HCT116 (cell line): ENCODE measurements around the gene SAMD14. TPM values are rescaled to one million over a fixed set of nuclear protein-coding genes. Genes with fewer than 3 reads are reported as not detected.

ENCODE experiments used
- ATAC-seq: fragments of 200-7000 bp; cut with Tn5 transposase; 2 replicates; pipeline ENCODE4 v1.9.1; 2020; ENCODE audit warnings: mild to moderate bottlenecking, moderate library complexity
- BruUV-seq: library from RNA; stranded (reverse); fragments of 400-500 nt; replicated peaks from 2 replicates; lab custom pipeline; 2021; lab: Mats Ljungman, UMichigan
- CTCF ChIA-PET: fragments of 300-600 bp; sonication (Branson Sonifier 250); formaldehyde crosslinking; loops from one replicate; lab custom pipeline; 2021; ENCODE audit warnings: antibody characterized with exemption; lab: Charles Lee
- POLR2A ChIA-PET: fragments of 300-600, 350-600 bp; sonication (Branson Sonifier 250); formaldehyde crosslinking; loops from one replicate; lab custom pipeline; 2021; ENCODE audit warnings: antibody characterized with exemption; lab: Charles Lee
- RAD21 ChIA-PET, 2 experiments: fragments of 300-600 bp; sonication (Branson Sonifier 250); formaldehyde crosslinking; loops; one replicate each; lab custom pipeline; 2023; ENCODE audit warnings: low total read pairs in 2 of 2; ENCODE audit not compliant: uncharacterized antibody in 2 of 2, unreplicated experiment in 2 of 2, low non-redundant PET in 1 of 2; lab: Charles Lee
- DNase-seq: peaks from one replicate; pipeline ENCODE4 v3.0.0-alpha.2; 2010; ENCODE audit warnings: low read depth, low spot score
- H2AFZ ChIP-seq: fragments of 200-600 bp; shearing (Covaris generic), sonication (generic); 2 replicates; pipeline ENCODE4 v1.6.1; 2017; ENCODE audit warnings: low read depth, mixed run types, mixed read lengths, antibody characterized with exemption, low read length; ENCODE audit not compliant: poor library complexity, severe bottlenecking
- H3K27ac ChIP-seq: 2 replicates; pipeline ENCODE4 v1.5.1; 2012; ENCODE audit warnings: low read depth, low read length
- H3K27me3 ChIP-seq: fragments of 200-600 bp; sonication (generic); 2 replicates; pipeline ENCODE4 v1.6.1; 2016; ENCODE audit warnings: mixed run types, low read length, mixed read lengths; ENCODE audit not compliant: insufficient read depth
- H3K36me3 ChIP-seq, 2 experiments: fragments of 200-500 bp in 1 of 2; fragments of 200-600 bp in 1 of 2; sonication (Bioruptor generic) in 1 of 2; sonication (generic) in 1 of 2; 2 replicates each; pipeline versions ENCODE4 v1.5.1 to v1.6.1; 2014 to 2016; ENCODE audit warnings: low read length in 2 of 2, inconsistent platforms in 1 of 2, mixed read lengths in 1 of 2, mixed run types in 1 of 2; ENCODE audit not compliant: insufficient read depth in 2 of 2, control insufficient read depth in 1 of 2
- H3K4me1 ChIP-seq, 2 experiments: fragments of 200-600 bp in 1 of 2; sonication (generic) in 1 of 2; 2 replicates each; pipeline versions ENCODE4 v1.5.1 to v1.6.1; 2012 to 2017; ENCODE audit warnings: low read length in 2 of 2, inconsistent platforms in 1 of 2, mild to moderate bottlenecking in 1 of 2, mixed read lengths in 1 of 2, mixed run types in 1 of 2, moderate library complexity in 1 of 2; ENCODE audit not compliant: insufficient read depth in 2 of 2, control insufficient read depth in 1 of 2
- H3K4me2 ChIP-seq: fragments of 200-600 bp; sonication (generic); 2 replicates; pipeline ENCODE4 v1.6.1; 2017; ENCODE audit warnings: mixed run types, low read length, mixed read lengths
- H3K4me3 ChIP-seq, 2 experiments: fragments of 200-600 bp in 1 of 2; sonication (generic) in 1 of 2; replicated peaks in 1 of 2; 2 replicates each; pipeline ENCODE4 v1.5.1; 2011 to 2016; ENCODE audit warnings: low read length in 2 of 2, control low read depth in 1 of 2, low read depth in 1 of 2, mild to moderate bottlenecking in 1 of 2, mixed read lengths in 1 of 2, mixed run types in 1 of 2
- H3K79me2 ChIP-seq: fragments of 200-600 bp; sonication (generic); 2 replicates; pipeline ENCODE4 v1.6.1; 2017; ENCODE audit warnings: mild to moderate bottlenecking, mixed run types, low read length, moderate library complexity, mixed read lengths; ENCODE audit not compliant: insufficient read depth
- H3K9ac ChIP-seq: fragments of 200-600 bp; sonication (generic); 2 replicates; pipeline ENCODE4 v1.6.1; 2016; ENCODE audit warnings: low read length, mixed read lengths
- H3K9me2 ChIP-seq: fragments of 200-600 bp; sonication (generic), shearing (Covaris generic); 2 replicates; pipeline ENCODE4 v1.6.1; 2017; ENCODE audit warnings: mixed run types, mild to moderate bottlenecking, moderate library complexity; ENCODE audit not compliant: insufficient read depth
- H3K9me3 ChIP-seq, 2 experiments: fragments of 200-500 bp in 1 of 2; fragments of 200-600 bp in 1 of 2; sonication (Bioruptor generic) in 1 of 2; sonication (generic) in 1 of 2; 2 replicates each; pipeline ENCODE4 v1.6.1; 2014 to 2017; ENCODE audit warnings: low read length in 2 of 2, mixed read lengths in 2 of 2, inconsistent platforms in 1 of 2, low read depth in 1 of 2, mild to moderate bottlenecking in 1 of 2, mixed run types in 1 of 2, moderate library complexity in 1 of 2; ENCODE audit not compliant: control insufficient read depth in 1 of 2, insufficient read depth in 1 of 2
- H4K20me1 ChIP-seq: fragments of 200-600 bp; sonication (generic), shearing (Covaris generic); 2 replicates; pipeline ENCODE4 v1.6.1; 2017; ENCODE audit warnings: mixed run types, mild to moderate bottlenecking, moderate library complexity; ENCODE audit not compliant: insufficient read depth
- ATF3 ChIP-seq: IDR thresholded peaks from 2 replicates; pipeline ENCODE4 v1.6.1; 2012
- CEBPB ChIP-seq: IDR thresholded peaks from 2 replicates; pipeline ENCODE4 v1.6.1; 2012; ENCODE audit warnings: low read depth
- CTCF ChIP-seq, 3 experiments: fragments of 200-600 bp in 1 of 3; sonication (generic) in 1 of 3; IDR thresholded peaks in 2 of 3; conservative IDR thresholded peaks in 1 of 3; 2 replicates each; pipeline ENCODE4 v1.5.1; 2012 to 2017; ENCODE audit warnings: low read depth in 2 of 3, low read length in 2 of 3, antibody characterized with exemption in 1 of 3, borderline replicate concordance in 1 of 3, control low read depth in 1 of 3, mild to moderate bottlenecking in 1 of 3, mixed read lengths in 1 of 3, mixed run types in 1 of 3, moderate library complexity in 1 of 3; ENCODE audit not compliant: insufficient read depth in 1 of 3
- EGR1 ChIP-seq: IDR thresholded peaks from 2 replicates; pipeline ENCODE4 v1.6.1; 2012; ENCODE audit warnings: low read depth
- ELF1 ChIP-seq: IDR thresholded peaks from 2 replicates; pipeline ENCODE4 v1.6.1; 2012; ENCODE audit warnings: low read depth, borderline replicate concordance
- JUND ChIP-seq: IDR thresholded peaks from 2 replicates; pipeline ENCODE4 v1.6.1; 2012
- POLR2A ChIP-seq: IDR thresholded peaks from 2 replicates; pipeline ENCODE4 v1.7.0; 2011; ENCODE audit warnings: borderline replicate concordance; ENCODE audit not compliant: insufficient read depth, insufficient read length; ENCODE audit errors: extremely low read depth
- POLR2AphosphoS5 ChIP-seq: IDR thresholded peaks from 2 replicates; pipeline ENCODE4 v1.6.1; 2011; ENCODE audit warnings: mild to moderate bottlenecking, low read depth, low read length, moderate library complexity
- RAD21 ChIP-seq: IDR thresholded peaks from 2 replicates; pipeline ENCODE4 v1.6.1; 2012; ENCODE audit warnings: low read depth, mild to moderate bottlenecking
- REST ChIP-seq: IDR thresholded peaks from 2 replicates; pipeline ENCODE4 v1.6.1; 2012; ENCODE audit warnings: low read depth
- SIN3A ChIP-seq: IDR thresholded peaks from 2 replicates; pipeline ENCODE4 v1.6.1; 2012; ENCODE audit warnings: low read depth
- SRF ChIP-seq: IDR thresholded peaks from 2 replicates; pipeline ENCODE4 v1.6.1; 2012; ENCODE audit warnings: low read depth
- YY1 ChIP-seq: IDR thresholded peaks from 2 replicates; pipeline ENCODE4 v1.6.1; 2011; ENCODE audit warnings: low read length, low read depth, moderate library complexity, mild to moderate bottlenecking; ENCODE audit not compliant: insufficient replicate concordance; ENCODE audit errors: extremely low read depth
- ZFX ChIP-seq: fragments of 450-650 bp; IDR thresholded peaks from 2 replicates; pipeline ENCODE4 v1.6.1; 2017
- ZNF274 ChIP-seq: fragments of 200-500 bp; sonication (Bioruptor generic); IDR thresholded peaks from 2 replicates; pipeline ENCODE4 v1.6.1; 2014; ENCODE audit warnings: mild to moderate bottlenecking, low read depth, low read length, inconsistent platforms
- intact Hi-C: fragments of 100-400 bp; cut with micrococcal nuclease; formaldehyde crosslinking; loops from 2 replicates; pipeline ENCODE4 v1.10.0; 2022
- total RNA-seq: library from RNA; stranded (reverse); gene quantifications from one replicate; pipeline ENCODE4 v1.2.1, GENCODE V29; 2021; ENCODE audit not compliant: unreplicated experiment
- TF ChIP-seq, protein P1 (sequence below): IDR thresholded peaks from 2 replicates; pipeline ENCODE4 v1.6.1; 2011; ENCODE audit warnings: mild to moderate bottlenecking, low read length, moderate library complexity; ENCODE audit not compliant: insufficient replicate concordance; ENCODE audit errors: extremely low read depth
- TF ChIP-seq, protein P2 (sequence below): IDR thresholded peaks from 2 replicates; pipeline ENCODE4 v1.6.1; 2012

SAMD14 gene
- total RNA-seq, 1 experiment from 2014 or later = 1.5 TPM

GRCh38 chr17:50151041-50151936 lies 21.3 kb upstream of the SAMD14 start:
- Histone ChIP-seq H3K27ac (peak overlapping the region; percentile 89), H3K4me1 (peaks cover 43 to 69% of the 10 kb centered on the region in 2 experiments), H3K9me2 (no peaks in the 10 kb centered on the region), H3K79me2 (peaks cover 45% of the 10 kb centered on the region), H3K4me2 (peak overlapping the region; percentile 92), H2AFZ (no peak overlapping the region), H3K36me3 (peaks cover 6 to 16% of the 10 kb centered on the region in 2 experiments; a peak in 3 of 4 replicates), H3K9ac (peak overlapping the region; percentile 74), H4K20me1 (no peaks in the 10 kb centered on the region), H3K4me3 (peak overlapping the region; percentile 76 to 97), H3K9me3 (no peaks in the 10 kb centered on the region), H3K27me3 (no peaks in the 10 kb centered on the region)
- ChIA-PET RAD21 (interaction anchor here (0.7 to 1.7 kb wide), 5 partner anchors 10 to 49 kb away, joined by 4 to 8 read pairs (median 5); no protein-coding TSS in a partner anchor), CTCF (interaction anchor here (0.6 to 2.6 kb wide), 22 partner anchors 10 to 246 kb away, joined by 3 to 31 read pairs (median 5); partner anchors contain the start of genes LRRC59 and TMEM92), POLR2A (interaction anchor here (0.6 to 2.5 kb wide), 17 partner anchors 9 to 153 kb away, joined by 3 to 22 read pairs (median 4); partner anchors contain the start of gene SGCA)
- peak; percentile 67 for ATAC-seq
- TSS peak; percentile 86 for BruUV-seq
- intact Hi-C loops = no loop called here
- DNase-seq = peak; percentile 85
- TF ChIP-seq, protein P1, sequence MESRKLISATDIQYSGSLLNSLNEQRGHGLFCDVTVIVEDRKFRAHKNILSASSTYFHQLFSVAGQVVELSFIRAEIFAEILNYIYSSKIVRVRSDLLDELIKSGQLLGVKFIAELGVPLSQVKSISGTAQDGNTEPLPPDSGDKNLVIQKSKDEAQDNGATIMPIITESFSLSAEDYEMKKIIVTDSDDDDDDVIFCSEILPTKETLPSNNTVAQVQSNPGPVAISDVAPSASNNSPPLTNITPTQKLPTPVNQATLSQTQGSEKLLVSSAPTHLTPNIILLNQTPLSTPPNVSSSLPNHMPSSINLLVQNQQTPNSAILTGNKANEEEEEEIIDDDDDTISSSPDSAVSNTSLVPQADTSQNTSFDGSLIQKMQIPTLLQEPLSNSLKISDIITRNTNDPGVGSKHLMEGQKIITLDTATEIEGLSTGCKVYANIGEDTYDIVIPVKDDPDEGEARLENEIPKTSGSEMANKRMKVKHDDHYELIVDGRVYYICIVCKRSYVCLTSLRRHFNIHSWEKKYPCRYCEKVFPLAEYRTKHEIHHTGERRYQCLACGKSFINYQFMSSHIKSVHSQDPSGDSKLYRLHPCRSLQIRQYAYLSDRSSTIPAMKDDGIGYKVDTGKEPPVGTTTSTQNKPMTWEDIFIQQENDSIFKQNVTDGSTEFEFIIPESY = peak; percentile 39
- TF ChIP-seq, protein P2, sequence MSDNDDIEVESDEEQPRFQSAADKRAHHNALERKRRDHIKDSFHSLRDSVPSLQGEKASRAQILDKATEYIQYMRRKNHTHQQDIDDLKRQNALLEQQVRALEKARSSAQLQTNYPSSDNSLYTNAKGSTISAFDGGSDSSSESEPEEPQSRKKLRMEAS = peak; percentile 59; the same call in 1 of the 2 replicates
- TF ChIP-seq POLR2AphosphoS5 = peak; percentile 85
- TF ChIP-seq RAD21 = no peak
- no peak for TF ChIP-seq JUND
- TF ChIP-seq ATF3 = no peak
- no peak; the same call in 1 of the 2 replicates for TF ChIP-seq ELF1
- no peak for TF ChIP-seq REST
- peak; percentile 86; the same call in 1 of the 2 replicates for TF ChIP-seq SIN3A
- peak; percentile 20 for TF ChIP-seq POLR2A
- no peak for TF ChIP-seq CEBPB
- no peak for TF ChIP-seq ZFX
- no peak for TF ChIP-seq ZNF274
- no peak for TF ChIP-seq EGR1
- TF ChIP-seq SRF = no peak
- peak in 2 of 3 experiments; percentile 54 to 78; a peak in 4 of 6 replicates for TF ChIP-seq CTCF (IDR thresholded peaks at IDR 0.05 in 2 of 3, conservative IDR thresholded peaks at IDR 0.05 in 1 of 3; ENCODE audit: borderline replicate concordance in 1 of 3, insufficient read depth in 1 of 3, low read depth in 2 of 3, low read length in 2 of 3)
- peak; percentile 79 for TF ChIP-seq YY1
